Ishikawa (cell line): ENCODE data around the gene MARCOL.

Experiments
- CREB1 ChIP-seq: IDR thresholded peaks from 2 replicates; pipeline ENCODE4 v1.6.1; 2012; ENCODE audit warnings: low read depth
- EP300 ChIP-seq: IDR thresholded peaks from 2 replicates; pipeline ENCODE4 v1.6.1; 2012; ENCODE audit warnings: borderline replicate concordance
- MAX ChIP-seq: IDR thresholded peaks from 2 replicates; pipeline ENCODE4 v1.6.1; 2012
- TEAD4 ChIP-seq: IDR thresholded peaks from 2 replicates; pipeline ENCODE4 v1.6.1; 2012

DNA sequence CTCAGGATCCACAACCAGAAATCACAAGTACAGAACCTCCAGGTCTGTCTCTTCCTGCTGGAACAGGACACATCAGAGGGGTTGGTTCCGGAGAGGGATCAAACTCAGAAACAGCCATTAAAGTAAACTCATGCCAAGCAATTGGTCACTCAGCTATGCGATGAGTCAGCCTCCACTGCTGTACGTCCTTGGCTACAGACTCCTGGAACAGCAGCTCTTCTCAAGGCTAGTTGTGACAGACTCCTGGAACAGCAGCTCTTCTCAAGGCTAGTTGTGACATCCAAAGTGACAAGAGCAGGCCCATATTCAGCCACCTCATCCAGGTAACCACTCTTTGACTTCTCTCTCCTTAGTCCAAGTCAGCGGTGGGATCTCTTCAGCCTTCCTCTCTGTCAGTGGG lies 30.2 kb downstream of the MARCOL start, which contains the start of gene SPINK13:
- TF ChIP-seq MAX = no peak
- no peak for TF ChIP-seq EP300
- no peak for TF ChIP-seq TEAD4
- TF ChIP-seq CREB1 = no peak
